Naive B cell (primary cell): ENCODE data around the gene SCAP. TPM values are rescaled to one million over a fixed set of nuclear protein-coding genes. Genes with fewer than 3 reads are reported as not detected.
"Not testable (repeated sequence)": the region's sequence is repeated elsewhere in the genome, so short reads cannot be mapped to it uniquely, and the experiment has no call there.

Source experiments
- ATAC-seq, 2 donors: fragments of 150-1000 bp; cut with Tn5 transposase; 2 replicates each; pipeline ENCODE4 v1.10.0; 2021; ENCODE audit warnings: low read depth in 2 of 2, mild to moderate bottlenecking in 2 of 2, moderate library complexity in 2 of 2
- DNase-seq: peaks from one replicate; pipeline ENCODE4 v3.0.0; 2022
- H3K27ac Mint-ChIP-seq, 6 donors: one replicate each; pipeline ENCODE4 v1.8.0; 2020 to 2022; ENCODE audit warnings: mild to moderate bottlenecking in 6 of 6, mixed read lengths in 6 of 6, moderate library complexity in 5 of 6, inconsistent platforms in 2 of 6
- H3K27me3 Mint-ChIP-seq, 3 donors: one replicate each; pipeline ENCODE4 v1.8.0; 2021 to 2022; ENCODE audit warnings: mixed read lengths in 3 of 3, mild to moderate bottlenecking in 1 of 3
- H3K36me3 Mint-ChIP-seq, 2 donors: one replicate each; pipeline ENCODE4 v1.8.0; 2020 to 2022; ENCODE audit warnings: mixed read lengths in 2 of 2, inconsistent platforms in 1 of 2, mild to moderate bottlenecking in 1 of 2
- H3K4me1 Mint-ChIP-seq, 3 donors: one replicate each; pipeline ENCODE4 v1.8.0; 2020 to 2022; ENCODE audit warnings: mixed read lengths in 3 of 3, inconsistent platforms in 1 of 3, mild to moderate bottlenecking in 1 of 3, moderate library complexity in 1 of 3
- H3K4me3 Mint-ChIP-seq, 8 donors: one replicate each; pipeline ENCODE4 v1.8.0; 2020 to 2022; ENCODE audit warnings: mild to moderate bottlenecking in 8 of 8, mixed read lengths in 8 of 8, moderate library complexity in 8 of 8, inconsistent platforms in 2 of 8
- H3K9me3 Mint-ChIP-seq, 7 donors: one replicate each; pipeline ENCODE4 v1.8.0; 2020 to 2022; ENCODE audit warnings: mixed read lengths in 7 of 7, mild to moderate bottlenecking in 5 of 7, inconsistent platforms in 2 of 7, moderate library complexity in 1 of 7
- polyA plus RNA-seq, 6 donors: library from polyadenylated mRNA; unstranded; fragments of 300-500 nt; fragmentation: Illumina TruSeq; gene quantifications; one replicate each; pipeline ENCODE4 v1.2.3, GENCODE V29; 2021; ENCODE audit warnings: low read depth in 6 of 6

The SCAP gene
- polyA plus RNA-seq, 6 donors from 2014 or later, result 16.7 to 54.1 (median 34.8) TPM

DNA sequence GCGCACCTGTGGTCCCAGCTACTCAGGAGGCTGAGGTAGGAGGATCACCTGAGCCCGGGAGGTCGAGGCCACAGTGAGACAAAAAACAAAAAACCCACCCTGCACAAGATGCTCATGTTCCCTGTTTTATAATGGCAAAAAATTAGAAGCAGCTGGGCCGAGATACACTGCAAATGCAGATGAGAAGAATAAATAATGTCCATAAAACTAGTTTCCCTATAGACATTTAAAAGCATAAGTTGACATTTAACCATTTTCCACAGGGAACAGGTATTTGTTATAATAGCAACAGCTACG is 537 bp upstream of the SCAP start:
- DNase-seq, result no peak
- Mint-ChIP-seq H3K4me1 (peaks cover 17 to 54% (median 43%) of the 10 kb centered on the region in 3 donors), H3K9me3 (no peaks in the 10 kb centered on the region), H3K27me3 (no peaks in the 10 kb centered on the region), H3K4me3 (peak overlapping the region; percentile 84 to 97 (median 91)), H3K36me3 (no peaks in the 10 kb centered on the region), H3K27ac (peak overlapping the region in 5 of 6 donors; percentile 81 to 96 (median 90))
- ATAC-seq, result no peak

DNA sequence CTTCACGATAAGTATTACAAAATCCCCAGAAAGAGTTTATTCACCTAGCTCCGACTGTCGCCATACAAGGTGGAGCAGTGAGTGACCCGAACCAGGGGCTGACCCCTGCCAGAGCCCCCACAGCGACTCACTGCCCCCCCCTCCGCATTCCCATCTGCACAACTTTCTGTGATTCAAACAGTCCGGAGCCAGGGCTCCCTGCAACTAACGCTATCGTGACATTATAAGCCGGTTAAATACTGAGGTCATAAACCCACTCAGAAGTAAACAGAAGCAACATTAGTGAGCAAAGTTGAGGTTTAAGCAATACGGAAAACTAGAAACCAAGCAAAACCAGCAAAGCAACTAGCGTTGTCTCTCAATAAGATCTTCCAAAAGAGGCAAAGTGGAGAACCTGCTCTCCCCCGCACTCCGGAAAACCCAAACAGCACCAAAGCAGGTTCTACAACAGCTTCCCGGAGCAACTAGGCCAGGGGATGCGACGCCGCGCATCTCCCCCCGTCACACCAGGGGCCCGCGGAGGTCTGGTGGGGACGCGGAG is 642 bp downstream of the SCAP start:
- peak overlapping the region; percentile 75 to 93 (median 87) for H3K27ac Mint-ChIP-seq
- no peaks in the 10 kb centered on the region for H3K9me3 Mint-ChIP-seq
- ATAC-seq (peak; percentile 35 to 41), DNase-seq (no peak)
- no peaks in the 10 kb centered on the region for H3K36me3 Mint-ChIP-seq
- peaks cover 25 to 59% (median 49%) of the 10 kb centered on the region in 3 donors for H3K4me1 Mint-ChIP-seq
- no peaks in the 10 kb centered on the region for H3K27me3 Mint-ChIP-seq
- peak overlapping the region; percentile 84 to 95 (median 90) for H3K4me3 Mint-ChIP-seq

DNA sequence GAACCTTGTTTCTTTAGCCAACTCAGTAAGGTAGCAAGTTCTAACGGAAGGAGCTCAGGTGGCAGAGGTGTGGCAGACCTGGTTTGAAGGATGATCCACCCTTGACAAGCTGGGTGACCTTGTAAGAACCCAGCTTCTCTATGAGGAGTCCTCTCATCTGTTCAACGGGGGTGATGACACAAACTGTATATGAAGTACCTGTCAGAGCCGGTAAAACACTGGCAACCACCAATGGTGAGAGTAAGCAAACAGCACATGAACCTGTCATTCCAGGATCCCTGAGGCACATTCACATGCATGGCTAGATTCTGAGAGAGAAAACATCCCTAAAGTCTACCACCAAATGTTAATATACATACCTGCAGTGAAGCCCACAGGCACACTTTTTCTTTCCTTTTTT is 2.4 kb downstream of the SCAP start:
- no peak for ATAC-seq
- Mint-ChIP-seq H3K4me1 (peaks cover 27 to 63% (median 52%) of the 10 kb centered on the region in 3 donors), H3K27ac (peak overlapping the region in 3 of 6 donors; percentile 4 to 67 (median 62))

DNA sequence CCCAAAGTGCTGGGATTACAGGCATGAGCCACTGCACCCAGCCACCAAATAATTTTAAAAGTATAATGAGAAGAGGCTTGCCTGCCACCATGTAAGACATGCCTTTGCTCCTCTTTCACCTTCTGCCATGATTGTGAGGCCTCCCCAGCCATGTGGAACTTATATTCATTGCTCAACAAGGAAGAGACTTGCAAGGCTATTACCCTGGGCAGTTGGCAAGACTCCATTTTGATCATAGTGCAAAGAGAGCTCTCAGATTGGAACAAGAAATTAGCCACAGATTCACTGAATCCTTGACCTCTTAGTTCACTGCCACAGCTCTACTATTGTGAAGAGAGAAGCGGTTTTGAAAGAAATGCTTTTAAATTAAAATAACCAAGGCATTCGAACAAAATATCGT is 6.1 kb downstream of the SCAP start:
- Mint-ChIP-seq H3K4me1 (peaks cover 26 to 48% (median 42%) of the 10 kb centered on the region in 3 donors), H3K4me3 (no peak overlapping the region), H3K27ac (peak overlapping the region in 1 of 6 donors; percentile 20), H3K36me3 (peaks cover 7% of the 10 kb centered on the region in 2 donors), H3K9me3 (peaks cover 0 to 9% (median 0%) of the 10 kb centered on the region in 7 donors), H3K27me3 (no peaks in the 10 kb centered on the region)
- no peak for ATAC-seq
- DNase-seq, result no peak

More for the DNA sequence above, 2.4 kb downstream of the SCAP start:
- H3K4me3 Mint-ChIP-seq, result peak overlapping the region; percentile 13 to 90 (median 79)
- H3K27me3 Mint-ChIP-seq, result no peaks in the 10 kb centered on the region
- peaks cover 0 to 1% (median 0%) of the 10 kb centered on the region in 7 donors for H3K9me3 Mint-ChIP-seq
- H3K36me3 Mint-ChIP-seq, result no peaks in the 10 kb centered on the region
- no peak for DNase-seq

DNA sequence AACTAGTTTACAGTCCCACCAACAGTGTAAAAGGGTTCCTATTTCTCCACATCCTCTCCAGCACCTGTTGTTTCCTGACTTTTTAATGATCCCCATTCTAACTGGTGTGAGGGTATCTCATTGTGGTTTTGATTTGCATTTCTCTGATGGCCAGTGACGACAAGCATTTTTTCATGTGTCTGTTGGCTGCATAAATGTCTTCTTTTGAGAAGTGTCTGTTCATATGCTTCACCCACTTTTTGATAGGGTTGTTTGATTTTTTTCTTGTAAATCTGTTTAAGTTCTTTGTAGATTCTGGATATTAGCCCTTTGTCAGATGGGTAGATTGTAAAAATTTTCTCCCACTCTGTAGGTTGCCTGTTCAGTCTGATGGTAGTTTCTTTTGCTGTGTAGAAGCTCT is 7.4 kb downstream of the SCAP start:
- not testable (repeated sequence) for H3K9me3 Mint-ChIP-seq, DNase-seq, H3K36me3 Mint-ChIP-seq, H3K27me3 Mint-ChIP-seq, H3K4me3 Mint-ChIP-seq, H3K27ac Mint-ChIP-seq, ATAC-seq
- H3K4me1 Mint-ChIP-seq, result peaks cover 22 to 40% (median 35%) of the 10 kb centered on the region in 3 donors

DNA sequence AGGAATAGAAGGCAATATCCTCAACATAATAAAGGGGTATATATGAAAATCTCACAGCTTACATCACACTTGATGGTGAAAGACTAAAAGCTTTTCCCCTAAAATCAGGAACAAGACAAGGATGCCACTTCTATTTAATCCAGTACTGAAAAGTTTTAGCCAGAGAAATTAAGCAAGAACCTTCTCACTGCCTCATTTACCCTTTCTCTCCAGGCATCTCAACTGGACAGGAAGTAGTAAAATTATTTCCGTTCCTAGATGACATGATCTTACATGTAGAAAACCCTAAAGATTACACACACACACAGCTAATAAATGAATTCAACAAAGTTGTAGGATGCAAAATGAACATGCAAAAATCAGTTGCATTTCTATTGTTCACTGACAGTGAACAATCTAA is 11.2 kb downstream of the SCAP start:
- no peak for ATAC-seq
- H3K36me3 Mint-ChIP-seq, result peaks cover 7 to 9% of the 10 kb centered on the region in 2 donors
- no peaks in the 10 kb centered on the region for H3K27me3 Mint-ChIP-seq
- no peak overlapping the region for H3K27ac Mint-ChIP-seq
- no peak for DNase-seq
- peaks cover 0 to 13% (median 2%) of the 10 kb centered on the region in 7 donors for H3K9me3 Mint-ChIP-seq
- peak overlapping the region in 1 of 8 donors; percentile 30 for H3K4me3 Mint-ChIP-seq
- peaks cover 21 to 36% (median 27%) of the 10 kb centered on the region in 3 donors for H3K4me1 Mint-ChIP-seq

DNA sequence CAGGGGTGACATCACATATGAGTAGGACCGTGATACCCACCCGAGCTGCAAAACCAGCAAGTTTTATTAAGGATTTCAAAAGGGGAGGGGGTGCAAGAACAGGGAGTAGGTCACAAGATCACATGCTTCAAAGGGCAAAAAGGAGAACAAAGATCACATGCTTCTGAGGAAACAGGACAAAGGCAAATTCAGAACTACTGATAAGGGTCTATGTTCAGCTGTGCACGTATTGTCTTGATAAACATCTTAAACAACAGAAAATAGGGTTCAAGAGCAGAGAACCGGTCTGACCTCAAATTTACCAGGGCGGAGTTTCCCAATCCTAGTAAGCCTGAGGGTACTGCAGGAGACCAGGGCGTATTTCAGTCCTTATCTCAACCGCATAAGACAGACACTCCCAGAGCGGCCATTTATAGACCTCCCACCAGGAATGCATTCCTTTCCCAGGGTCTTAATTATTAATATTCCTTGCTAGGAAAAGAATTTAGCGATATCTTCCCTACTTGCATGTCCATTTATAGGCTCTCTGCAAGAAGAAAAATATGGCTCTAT is 16.1 kb downstream of the SCAP start:
- Mint-ChIP-seq H3K4me1 (peaks cover 20 to 32% (median 26%) of the 10 kb centered on the region in 3 donors), H3K27ac (peak overlapping the region in 2 of 6 donors; percentile 61 to 78), H3K9me3 (peaks cover 0 to 11% (median 8%) of the 10 kb centered on the region in 7 donors)
- not testable (repeated sequence) for DNase-seq, ATAC-seq, H3K4me3 Mint-ChIP-seq, H3K36me3 Mint-ChIP-seq, H3K27me3 Mint-ChIP-seq

DNA sequence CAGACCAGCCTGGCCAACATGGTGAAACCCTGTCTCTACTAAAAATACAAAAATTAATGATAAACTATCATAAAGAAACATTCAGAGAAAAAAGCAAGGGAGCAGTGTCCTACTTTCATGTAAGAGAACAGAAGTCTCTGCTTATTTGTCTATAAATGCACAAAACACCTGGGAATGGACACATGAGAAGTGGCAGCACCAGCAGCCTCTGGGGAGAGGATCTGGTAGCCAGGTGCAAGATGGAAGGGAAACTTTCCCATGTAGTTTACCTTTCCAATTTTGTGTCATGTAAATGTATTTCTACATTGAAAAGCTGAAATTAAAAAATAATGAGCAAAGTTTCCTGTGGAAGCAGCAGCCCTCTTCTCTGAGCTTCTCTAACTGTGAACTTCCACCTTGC is 18.8 kb downstream of the SCAP start:
- peaks cover 0 to 11% (median 8%) of the 10 kb centered on the region in 7 donors for H3K9me3 Mint-ChIP-seq
- DNase-seq (no peak), ATAC-seq (no peak)
- H3K27me3 Mint-ChIP-seq, result no peaks in the 10 kb centered on the region
- H3K27ac Mint-ChIP-seq, result no peak overlapping the region
- peaks cover 20 to 40% (median 34%) of the 10 kb centered on the region in 3 donors for H3K4me1 Mint-ChIP-seq
- H3K4me3 Mint-ChIP-seq, result no peak overlapping the region
- peaks cover 0 to 8% of the 10 kb centered on the region in 2 donors for H3K36me3 Mint-ChIP-seq

DNA sequence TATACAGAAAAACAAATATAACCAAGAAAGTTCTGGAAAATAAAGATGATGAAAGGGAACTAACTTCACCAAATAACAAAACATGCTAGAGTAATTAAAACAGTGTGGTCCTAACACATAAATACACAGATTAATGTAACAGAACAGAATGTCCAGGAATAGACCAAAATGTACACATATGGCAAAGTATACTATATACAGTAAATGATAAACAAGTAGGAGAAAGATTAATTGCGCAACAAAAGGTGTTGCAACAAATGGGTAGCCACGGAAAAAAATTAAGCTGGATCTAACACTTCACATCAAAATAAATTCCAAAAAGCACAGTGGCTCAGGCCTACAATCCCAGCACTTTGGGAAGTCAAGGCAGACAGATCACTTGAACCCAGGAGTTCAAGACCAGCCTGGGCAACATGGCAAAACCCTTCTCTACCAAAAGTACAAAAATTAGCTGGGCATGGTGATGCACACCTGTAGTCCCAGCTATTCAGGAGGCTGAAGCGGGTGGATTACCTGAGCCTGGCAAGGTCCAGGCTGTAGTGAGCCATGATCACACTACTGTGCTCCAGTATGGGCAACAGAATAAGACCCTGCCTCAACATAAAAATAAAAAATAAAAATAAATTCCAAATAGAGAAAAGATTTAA is 19.8 kb downstream of the SCAP start:
- peaks cover 0 to 11% (median 8%) of the 10 kb centered on the region in 7 donors for H3K9me3 Mint-ChIP-seq
- ATAC-seq, result no peak
- H3K27ac Mint-ChIP-seq, result peak overlapping the region in 2 of 6 donors; percentile 2 to 9
- peaks cover 24 to 45% (median 35%) of the 10 kb centered on the region in 3 donors for H3K4me1 Mint-ChIP-seq
- H3K36me3 Mint-ChIP-seq, result peaks cover 0 to 8% of the 10 kb centered on the region in 2 donors
- DNase-seq, result no peak
- no peak overlapping the region for H3K4me3 Mint-ChIP-seq
- H3K27me3 Mint-ChIP-seq, result no peaks in the 10 kb centered on the region

DNA sequence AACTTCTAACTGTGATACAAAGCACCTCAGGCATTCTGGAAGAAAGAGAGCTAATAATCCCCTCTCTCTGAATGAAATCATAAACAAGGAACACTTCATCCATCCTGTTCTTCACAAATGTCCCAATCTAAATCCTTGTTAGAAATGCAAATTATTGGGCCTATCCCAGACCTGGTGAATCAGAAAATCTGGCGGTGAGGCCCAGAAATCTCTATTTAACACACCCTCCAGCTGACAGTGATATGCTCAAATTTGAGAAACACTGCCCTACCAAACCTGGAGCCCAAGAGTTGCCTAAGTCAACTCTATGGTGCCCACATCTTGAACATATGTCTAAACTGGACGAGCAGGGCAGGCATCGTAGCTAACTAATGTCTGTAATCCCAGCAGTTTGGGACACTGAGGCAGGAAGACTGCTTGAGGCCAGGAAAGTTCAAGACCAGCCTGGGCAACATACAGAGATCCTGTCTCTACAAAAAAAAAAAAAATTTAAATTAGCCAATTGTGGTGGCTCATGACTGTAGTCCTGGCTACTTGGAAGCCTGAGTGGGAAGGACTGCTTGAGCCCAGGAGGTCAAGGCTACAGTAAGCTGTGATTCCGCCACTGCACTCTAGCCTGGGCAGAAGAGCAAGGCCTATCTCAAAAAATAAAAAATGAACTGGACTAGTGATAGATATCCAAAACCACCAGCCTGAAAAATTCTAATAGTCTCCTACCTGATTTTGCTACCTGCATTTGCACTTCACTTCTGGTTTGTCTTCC is 23.1 kb downstream of the SCAP start:
- H3K9me3 Mint-ChIP-seq, result peaks cover 0 to 11% (median 0%) of the 10 kb centered on the region in 7 donors
- peak overlapping the region in 1 of 6 donors; percentile 49 for H3K27ac Mint-ChIP-seq
- DNase-seq (no peak), ATAC-seq (no peak)
- no peak overlapping the region for H3K4me3 Mint-ChIP-seq
- H3K36me3 Mint-ChIP-seq, result peaks cover 0 to 7% of the 10 kb centered on the region in 2 donors
- peaks cover 27 to 45% (median 33%) of the 10 kb centered on the region in 3 donors for H3K4me1 Mint-ChIP-seq
- H3K27me3 Mint-ChIP-seq, result no peaks in the 10 kb centered on the region

DNA sequence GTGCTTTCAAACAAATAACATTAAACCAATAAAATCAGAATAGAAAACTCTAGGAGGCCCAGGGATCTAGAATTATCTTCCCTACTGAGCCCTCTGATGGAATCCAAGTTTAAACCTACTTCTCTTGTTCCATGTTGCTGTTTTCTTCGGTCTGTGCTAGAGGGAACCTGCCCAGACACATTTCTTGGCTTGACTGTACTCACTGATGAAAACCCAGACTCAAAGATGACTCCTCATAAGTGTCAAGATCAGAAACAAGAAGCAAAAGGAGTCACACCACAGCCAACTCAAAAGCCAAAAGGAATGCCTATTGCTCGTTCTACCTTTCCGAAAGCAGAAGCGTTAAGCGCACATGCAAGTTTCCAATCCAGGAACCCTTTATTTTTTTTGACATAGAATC is 31.6 kb downstream of the SCAP start:
- H3K9me3 Mint-ChIP-seq, result peaks cover 0 to 6% (median 3%) of the 10 kb centered on the region in 7 donors
- no peak for ATAC-seq
- peaks cover 4 to 27% (median 7%) of the 10 kb centered on the region in 3 donors for H3K4me1 Mint-ChIP-seq
- no peak for DNase-seq
- H3K36me3 Mint-ChIP-seq, result peaks cover 6 to 13% of the 10 kb centered on the region in 2 donors
- H3K27me3 Mint-ChIP-seq, result no peaks in the 10 kb centered on the region
- H3K4me3 Mint-ChIP-seq, result no peak overlapping the region
- H3K27ac Mint-ChIP-seq, result peak overlapping the region in 2 of 6 donors; percentile 69 to 79

DNA sequence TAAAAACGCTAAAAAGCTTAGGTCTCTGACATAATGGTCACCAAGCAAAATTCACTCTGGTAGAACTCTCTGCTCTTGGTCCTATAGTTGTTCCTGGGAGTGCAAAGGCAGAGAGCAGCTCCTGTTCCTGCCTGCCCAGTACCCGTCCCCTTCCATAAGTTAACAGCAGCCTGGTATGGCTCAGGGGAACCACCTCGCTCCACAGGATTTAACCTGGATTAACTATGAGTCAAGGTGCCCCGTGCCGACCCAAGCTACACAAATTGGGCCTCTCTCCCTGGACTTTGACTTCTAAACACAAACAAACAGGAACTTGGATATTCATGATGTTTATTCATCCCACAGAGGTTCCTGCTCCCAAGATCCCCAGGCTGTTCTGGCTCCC is 32.1 kb downstream of the SCAP start:
- ATAC-seq (no peak), DNase-seq (no peak)
- H3K9me3 Mint-ChIP-seq, result peaks cover 0 to 6% (median 3%) of the 10 kb centered on the region in 7 donors
- H3K4me1 Mint-ChIP-seq, result peaks cover 4 to 27% (median 4%) of the 10 kb centered on the region in 3 donors
- H3K4me3 Mint-ChIP-seq, result no peak overlapping the region
- peaks cover 6 to 11% of the 10 kb centered on the region in 2 donors for H3K36me3 Mint-ChIP-seq
- H3K27ac Mint-ChIP-seq, result peak overlapping the region in 1 of 6 donors; percentile 69
- no peaks in the 10 kb centered on the region for H3K27me3 Mint-ChIP-seq

DNA sequence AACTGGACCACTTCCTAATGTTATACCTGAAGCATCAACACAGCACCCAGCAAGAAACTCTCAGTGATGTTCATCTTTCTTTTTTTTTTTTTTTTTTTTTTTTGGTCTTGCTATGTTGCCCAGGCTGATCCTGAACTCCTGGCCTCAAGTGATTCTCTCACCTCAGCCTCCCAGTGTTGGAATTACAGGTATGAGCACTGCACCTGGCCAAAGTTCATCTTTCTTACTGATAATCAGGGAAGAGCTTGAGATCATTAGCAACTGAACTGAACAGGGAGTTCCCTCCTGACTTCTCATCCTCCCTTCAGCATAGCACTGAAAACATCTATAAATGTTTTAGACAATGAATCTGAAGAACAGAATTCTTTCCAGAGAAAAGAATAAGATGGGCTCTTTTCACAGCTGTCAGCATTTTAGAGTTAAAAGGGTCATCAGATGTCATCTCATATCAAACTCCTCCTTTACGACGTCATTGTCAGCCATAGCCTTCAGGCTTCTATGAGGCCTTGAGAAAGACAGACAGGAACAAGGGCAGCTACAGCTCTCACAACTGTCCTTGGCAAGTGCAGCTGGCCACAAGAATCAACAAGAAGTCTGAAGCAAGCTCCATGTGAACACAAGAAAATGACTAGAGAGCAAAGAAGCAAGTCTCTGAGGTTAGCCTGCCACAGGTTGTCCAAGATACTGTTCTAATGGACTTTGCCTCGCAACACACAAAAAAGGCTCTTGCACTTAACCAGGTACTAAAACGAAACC is 33.8 kb downstream of the SCAP start:
- no peak for ATAC-seq
- H3K27ac Mint-ChIP-seq, result peak overlapping the region in 3 of 6 donors; percentile 37 to 90 (median 44)

More for the DNA sequence above, 33.8 kb downstream of the SCAP start:
- H3K4me1 Mint-ChIP-seq, result peaks cover 0 to 19% (median 4%) of the 10 kb centered on the region in 3 donors
- no peak for DNase-seq
- peaks cover 7 to 14% of the 10 kb centered on the region in 2 donors for H3K36me3 Mint-ChIP-seq
- H3K4me3 Mint-ChIP-seq, result no peak overlapping the region
- H3K9me3 Mint-ChIP-seq, result peaks cover 0 to 3% (median 0%) of the 10 kb centered on the region in 7 donors
- no peaks in the 10 kb centered on the region for H3K27me3 Mint-ChIP-seq
